BLaER1 treated with 17β-estradiol and CSF1 and Interleukin-3, amounts not matched to agents 10 nM and 100 nM (cell line): ENCODE data around the gene CCDC159.
"Not testable (repeated sequence)": the region's sequence is repeated elsewhere in the genome, so short reads cannot be mapped to it uniquely, and the experiment has no call there.

Experiments
- H3K27ac ChIP-seq, 11 experiments: shearing (Covaris generic); formaldehyde crosslinking; 2 replicates each; pipeline ENCODE4 v1.8.1; 2022
- H3K27me3 ChIP-seq, 11 experiments: shearing (Covaris generic); formaldehyde crosslinking; 2 replicates each; pipeline ENCODE4 v1.8.1; 2022
- H3K36me3 ChIP-seq, 11 experiments: shearing (Covaris generic); formaldehyde crosslinking; 2 replicates each; pipeline ENCODE4 v1.8.1; 2022
- H3K4me1 ChIP-seq, 10 experiments: shearing (Covaris generic); formaldehyde crosslinking; 2 replicates each; pipeline ENCODE4 v1.8.1; 2022
- H3K4me2 ChIP-seq, 11 experiments: shearing (Covaris generic); formaldehyde crosslinking; 2 replicates each; pipeline ENCODE4 v1.8.1; 2022
- H3K4me3 ChIP-seq, 10 experiments: shearing (Covaris generic); formaldehyde crosslinking; 2 replicates each; pipeline ENCODE4 v1.8.1; 2022
- H3K9ac ChIP-seq, 11 experiments: shearing (Covaris generic); formaldehyde crosslinking; 2 replicates each; pipeline ENCODE4 v1.8.1; 2022
- H3K9me3 ChIP-seq, 11 experiments: shearing (Covaris generic); formaldehyde crosslinking; replicated peaks in 1 of 11; 2 replicates each; pipeline ENCODE4 v1.8.1; 2022
- H4K20me1 ChIP-seq, 11 experiments: shearing (Covaris generic); formaldehyde crosslinking; 2 replicates each; pipeline ENCODE4 v1.8.1; 2022
- Cebpa-rat ChIP-seq, 11 experiments: shearing (Covaris generic); IDR thresholded peaks; 2 replicates each; pipeline ENCODE4 v1.8.1; 2022

The CCDC159 gene

GRCh38 chr19:11332822-11333221, 13.5 kb upstream of the CCDC159 start:
- peak overlapping the region in 3 of 11 experiments; percentile 13 to 40 (median 16); a peak in 3 of 22 replicates for H3K27ac ChIP-seq
- H3K9me3 ChIP-seq: peaks cover 0 to 21% (median 12%) of the 10 kb centered on the region in 11 experiments; a peak in 14 of 22 replicates
- peaks cover 11 to 85% (median 15%) of the 10 kb centered on the region in 10 experiments for H3K4me1 ChIP-seq
- H3K4me2 ChIP-seq: no peak overlapping the region
- TF ChIP-seq Cebpa-rat (IDR thresholded peaks at IDR 0.05): no peak
- H4K20me1 ChIP-seq: peaks cover 0 to 14% (median 0%) of the 10 kb centered on the region in 11 experiments; a peak in 3 of 22 replicates
- no peak overlapping the region for H3K9ac ChIP-seq
- H3K27me3 ChIP-seq: no peaks in the 10 kb centered on the region
- H3K36me3 ChIP-seq: peaks cover 21 to 100% (median 89%) of the 10 kb centered on the region in 11 experiments
- no peak overlapping the region for H3K4me3 ChIP-seq

GRCh38 chr19:11333838-11334237, 12.5 kb upstream of the CCDC159 start:
- Histone ChIP-seq H4K20me1 (peaks cover 0 to 18% (median 0%) of the 10 kb centered on the region in 11 experiments; a peak in 4 of 22 replicates), H3K36me3 (peaks cover 21 to 96% (median 79%) of the 10 kb centered on the region in 11 experiments), H3K4me2 (peak overlapping the region in 1 of 11 experiments; percentile 3; a peak in 1 of 22 replicates), H3K4me1 (peaks cover 21 to 84% (median 25%) of the 10 kb centered on the region in 10 experiments), H3K9ac (peak overlapping the region in 1 of 11 experiments; percentile 5; a peak in 1 of 22 replicates), H3K27ac (peak overlapping the region in 3 of 11 experiments; percentile 16 to 25 (median 23); a peak in 3 of 22 replicates), H3K9me3 (peaks cover 0 to 21% (median 12%) of the 10 kb centered on the region in 11 experiments; a peak in 14 of 22 replicates)
- not testable (repeated sequence) for H3K27me3 ChIP-seq, H3K4me3 ChIP-seq

- no peak overlapping the region; a peak in 1 of 22 replicates for H3K9ac ChIP-seq
- H3K4me3 ChIP-seq: 0 out of 20 replicates have a peak overlapping the region, but pooled peaks of 1 of the 10 experiments have one; percentile 98
- peaks cover 0 to 21% (median 12%) of the 10 kb centered on the region in 11 experiments; a peak in 14 of 22 replicates for H3K9me3 ChIP-seq
- peaks cover 21 to 79% (median 64%) of the 10 kb centered on the region in 11 experiments for H3K36me3 ChIP-seq
- H4K20me1 ChIP-seq: peaks cover 0 to 18% (median 0%) of the 10 kb centered on the region in 11 experiments; a peak in 4 of 22 replicates
- H3K27me3 ChIP-seq: no peaks in the 10 kb centered on the region
- H3K27ac ChIP-seq: peak overlapping the region in 2 of 11 experiments; percentile 13 to 87; a peak in 2 of 22 replicates
- H3K4me1 ChIP-seq: peaks cover 34 to 75% (median 36%) of the 10 kb centered on the region in 10 experiments
- peak overlapping the region in 3 of 11 experiments; percentile 99; a peak in 5 of 22 replicates for H3K4me2 ChIP-seq
- TF ChIP-seq Cebpa-rat (IDR thresholded peaks at IDR 0.05): no peak
These were observed 10.7 kb upstream of the CCDC159 start for GRCh38 chr19:11335449-11336146.

DNA sequence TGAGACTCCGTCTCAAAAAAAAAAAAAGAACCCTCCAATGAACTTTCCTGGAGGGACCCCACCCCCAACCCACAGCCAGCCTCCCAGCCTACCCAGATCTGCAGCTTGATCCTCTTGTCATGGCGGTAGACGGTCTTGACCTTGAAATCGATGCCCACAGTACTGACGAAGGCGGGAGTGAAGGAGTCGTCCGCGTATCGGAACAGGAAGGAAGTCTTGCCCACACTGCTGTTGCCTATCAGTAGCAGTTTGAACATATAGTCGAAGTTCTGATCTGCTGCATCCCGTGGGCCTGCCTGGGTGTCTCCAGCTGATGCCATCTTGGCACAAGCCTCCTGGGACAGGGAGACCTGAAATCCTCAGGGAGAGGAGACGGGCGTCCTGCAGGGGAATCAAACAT, 9.2 kb upstream of the CCDC159 start:
- Histone ChIP-seq H3K4me3 (peak overlapping the region in 8 of 10 experiments; percentile 7 to 98 (median 89); a peak in 12 of 20 replicates), H4K20me1 (peaks cover 0 to 18% (median 0%) of the 10 kb centered on the region in 11 experiments; a peak in 4 of 22 replicates), H3K4me2 (peak overlapping the region; percentile 95 to 99 (median 98)), H3K9ac (peak overlapping the region in 10 of 11 experiments; percentile 1 to 90 (median 80); a peak in 14 of 22 replicates), H3K27ac (peak overlapping the region in 7 of 11 experiments; percentile 47 to 90 (median 83); a peak in 15 of 22 replicates), H3K4me1 (peaks cover 34 to 61% (median 35%) of the 10 kb centered on the region in 10 experiments), H3K36me3 (peaks cover 21 to 74% (median 60%) of the 10 kb centered on the region in 11 experiments), H3K27me3 (no peaks in the 10 kb centered on the region), H3K9me3 (peaks cover 0 to 27% (median 13%) of the 10 kb centered on the region in 11 experiments; a peak in 14 of 22 replicates)
- TF ChIP-seq Cebpa-rat (IDR thresholded peaks at IDR 0.05): no peak

GRCh38 chr19:11338121-11338520, 8.2 kb upstream of the CCDC159 start:
- Histone ChIP-seq H3K4me3 (peak overlapping the region in 9 of 10 experiments; percentile 69 to 98 (median 88); a peak in 17 of 20 replicates), H3K36me3 (peaks cover 25 to 74% (median 56%) of the 10 kb centered on the region in 11 experiments), H4K20me1 (peaks cover 0 to 18% (median 0%) of the 10 kb centered on the region in 11 experiments; a peak in 4 of 22 replicates), H3K4me2 (peak overlapping the region; percentile 95 to 99 (median 98)), H3K9me3 (peaks cover 0 to 27% (median 13%) of the 10 kb centered on the region in 11 experiments; a peak in 14 of 22 replicates), H3K9ac (peak overlapping the region; percentile 78 to 90 (median 83); a peak in 19 of 22 replicates), H3K4me1 (peaks cover 34 to 67% (median 40%) of the 10 kb centered on the region in 10 experiments), H3K27me3 (no peaks in the 10 kb centered on the region), H3K27ac (peak overlapping the region in 10 of 11 experiments; percentile 59 to 90 (median 79); a peak in 16 of 22 replicates)
- TF ChIP-seq Cebpa-rat (IDR thresholded peaks at IDR 0.05): no peak

DNA sequence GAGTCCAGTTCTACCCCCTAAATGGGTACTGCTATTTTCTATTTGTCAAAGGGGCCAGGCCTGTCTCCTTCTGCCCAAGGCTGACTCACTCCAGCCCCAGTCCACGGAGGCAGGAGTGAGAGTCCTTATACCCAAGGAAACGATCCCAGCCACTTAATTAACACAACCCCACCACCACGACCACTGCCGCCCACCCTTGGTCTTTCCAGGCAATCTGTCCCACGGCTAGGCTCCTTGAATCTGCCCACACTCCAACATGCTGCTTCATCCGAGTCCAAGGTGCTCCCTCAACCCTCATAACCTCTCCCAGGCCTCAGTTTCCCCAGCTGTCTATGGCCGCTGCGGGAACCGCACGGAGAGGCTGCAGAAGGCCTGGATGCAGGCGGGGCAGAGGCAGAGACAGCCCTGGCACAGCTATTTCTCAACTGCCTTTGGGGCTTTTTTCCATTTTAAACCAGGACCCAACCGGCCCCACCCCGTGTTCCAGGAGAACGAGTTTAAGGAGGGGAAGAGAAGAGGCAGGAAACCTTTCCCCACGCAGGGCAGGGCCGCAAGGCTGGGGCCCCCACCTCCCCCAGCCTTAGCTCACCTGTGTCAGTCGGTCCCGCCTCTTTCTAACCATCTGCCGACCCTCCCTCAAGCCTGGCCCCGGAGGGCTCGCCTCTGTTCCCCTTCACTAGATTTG, 7.6 kb upstream of the CCDC159 start:
- Histone ChIP-seq H3K36me3 (peaks cover 25 to 71% (median 50%) of the 10 kb centered on the region in 11 experiments), H3K4me1 (peaks cover 34 to 68% (median 46%) of the 10 kb centered on the region in 10 experiments), H3K4me2 (peak overlapping the region; percentile 95 to 99 (median 98)), H3K9ac (peak overlapping the region; percentile 78 to 90 (median 83)), H3K4me3 (peak overlapping the region; percentile 66 to 98 (median 86)), H4K20me1 (peaks cover 0 to 18% (median 0%) of the 10 kb centered on the region in 11 experiments; a peak in 4 of 22 replicates), H3K9me3 (peaks cover 0 to 27% (median 13%) of the 10 kb centered on the region in 11 experiments; a peak in 14 of 22 replicates), H3K27me3 (no peaks in the 10 kb centered on the region), H3K27ac (peak overlapping the region; percentile 46 to 90 (median 75); a peak in 21 of 22 replicates)
- no peak for TF ChIP-seq Cebpa-rat (IDR thresholded peaks at IDR 0.05)

- H3K27me3 ChIP-seq: no peaks in the 10 kb centered on the region
- H3K36me3 ChIP-seq: peaks cover 23 to 64% (median 42%) of the 10 kb centered on the region in 11 experiments
- peak within 1 kb of the TSS; percentile 95 to 99 (median 98) for H3K4me2 ChIP-seq
- H4K20me1 ChIP-seq: peaks cover 0 to 14% (median 0%) of the 10 kb centered on the region in 11 experiments; a peak in 3 of 22 replicates
- peak within 1 kb of the TSS; percentile 46 to 90 (median 75); a peak in 21 of 22 replicates for H3K27ac ChIP-seq
- H3K9me3 ChIP-seq: peaks cover 0 to 27% (median 13%) of the 10 kb centered on the region in 11 experiments; a peak in 14 of 22 replicates
- TF ChIP-seq Cebpa-rat (IDR thresholded peaks at IDR 0.05): no peak
- H3K9ac ChIP-seq: peak within 1 kb of the TSS; percentile 78 to 90 (median 83)
- H3K4me1 ChIP-seq: peaks cover 39 to 68% (median 54%) of the 10 kb centered on the region in 10 experiments
- peak within 1 kb of the TSS; percentile 66 to 98 (median 86) for H3K4me3 ChIP-seq
These were observed 6.8 kb upstream of the CCDC159 start, which contains the start of gene RAB3D for GRCh38 chr19:11339254-11340098. RAB3D (minus strand) TSS chr19:11339657; CDS start chr19:11337399, 2,258 bp downstream.

DNA sequence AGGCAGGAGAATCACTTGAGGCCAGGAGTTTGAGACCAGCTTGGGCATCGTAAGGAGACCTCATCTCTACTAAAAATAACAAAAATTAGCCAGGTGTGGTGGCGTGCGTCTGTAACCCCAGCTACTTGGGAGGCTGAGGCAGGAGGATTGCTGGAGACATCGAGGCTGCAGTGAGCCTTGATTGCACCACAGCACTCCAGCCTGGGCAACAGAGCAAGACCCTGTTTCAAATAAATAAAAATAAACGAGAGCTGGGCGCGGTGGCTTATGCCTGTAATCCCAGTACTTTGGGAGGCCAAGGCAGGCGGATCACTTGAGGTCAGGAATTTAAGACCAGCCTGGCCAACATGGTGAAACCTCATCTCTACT, 6.2 kb upstream of the CCDC159 start:
- H3K4me1 ChIP-seq: peaks cover 45 to 73% (median 60%) of the 10 kb centered on the region in 10 experiments
- peak overlapping the region; percentile 78 to 90 (median 83); a peak in 19 of 22 replicates for H3K9ac ChIP-seq
- not testable (repeated sequence) for H3K27me3 ChIP-seq
- peak overlapping the region in 9 of 11 experiments; percentile 43 to 90 (median 83); a peak in 16 of 22 replicates for H3K27ac ChIP-seq
- H3K36me3 ChIP-seq: peaks cover 17 to 58% (median 36%) of the 10 kb centered on the region in 11 experiments
- peaks cover 0 to 21% (median 9%) of the 10 kb centered on the region in 11 experiments; a peak in 14 of 22 replicates for H3K9me3 ChIP-seq
- peak overlapping the region; percentile 73 to 99 (median 97) for H3K4me2 ChIP-seq
- peaks cover 0 to 13% (median 0%) of the 10 kb centered on the region in 11 experiments; a peak in 2 of 22 replicates for H4K20me1 ChIP-seq
- peak overlapping the region in 9 of 10 experiments; percentile 66 to 98 (median 85); a peak in 18 of 20 replicates for H3K4me3 ChIP-seq
